ENCODE data around the gene KRT27. TPM values are rescaled to one million over a fixed set of nuclear protein-coding genes. Genes with fewer than 3 reads are reported as not detected.
A peak's percentile ranks its signal among the peaks of the same experiment; 100 is the strongest.

The KRT27 gene
- total RNA-seq, 1 experiment from 2014 or later, result not detected

- no peak for DNase-seq (ENCODE audit: low read depth)
Measured at GRCh38 chr17:40809721-40810421, 27.5 kb upstream of the KRT27 start.

DNA sequence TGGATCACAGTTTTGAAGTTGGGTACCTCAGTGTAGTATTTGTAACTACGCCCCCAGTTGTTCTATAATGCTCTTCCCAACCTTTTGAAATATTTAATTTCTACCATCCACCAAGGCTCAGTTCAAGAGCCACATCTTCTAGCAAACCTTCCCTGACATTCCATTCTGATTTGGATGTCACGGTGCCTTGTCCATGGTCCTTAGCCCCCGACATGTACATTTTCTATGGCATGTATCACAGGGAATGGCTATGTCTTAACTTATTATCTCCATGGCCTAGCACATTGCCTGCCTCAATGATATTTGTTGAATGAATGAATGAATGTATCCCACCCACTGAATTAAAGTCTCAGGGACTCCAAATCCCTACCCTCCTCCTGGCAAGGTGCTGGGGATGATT is 23.8 kb upstream of the KRT27 start:
- DNase-seq (ENCODE audit: low read depth), result no peak

- DNase-seq (ENCODE audit: low read depth), result peak; percentile 58
Measured at GRCh38 chr17:40803617-40804082, 21.3 kb upstream of the KRT27 start.

GRCh38 chr17:40801157-40801556 is 18.8 kb upstream of the KRT27 start:
- no peak for DNase-seq (ENCODE audit: low read depth)

- DNase-seq (ENCODE audit: low read depth), result no peak
Measured at GRCh38 chr17:40800381-40800780, 18.0 kb upstream of the KRT27 start.

DNA sequence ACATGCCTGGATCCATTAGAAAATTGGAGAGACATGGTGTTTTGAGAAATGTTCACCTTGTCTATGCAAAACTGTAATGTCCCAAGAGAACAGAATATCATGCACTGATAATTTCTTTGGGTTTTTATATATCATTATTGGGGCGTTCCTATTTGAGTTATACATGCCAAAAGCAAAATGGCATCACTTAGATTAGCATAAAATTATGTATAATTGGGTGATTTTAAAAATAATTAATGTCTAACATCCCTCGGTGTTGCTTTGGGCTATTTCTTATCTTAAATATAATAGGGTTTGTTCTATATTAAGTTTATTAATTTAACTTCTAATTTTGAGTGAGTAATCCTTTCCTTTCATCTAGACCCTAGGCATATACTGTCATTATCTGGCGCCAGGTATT is 17.5 kb upstream of the KRT27 start, which contains the start of gene KRT28:
TSS of gene KRT28 (minus strand) at position 101 of the 400 bp plus-strand sequence. CDS start at position 35, 66 bp downstream.
- no peak for DNase-seq (ENCODE audit: low read depth)

DNA sequence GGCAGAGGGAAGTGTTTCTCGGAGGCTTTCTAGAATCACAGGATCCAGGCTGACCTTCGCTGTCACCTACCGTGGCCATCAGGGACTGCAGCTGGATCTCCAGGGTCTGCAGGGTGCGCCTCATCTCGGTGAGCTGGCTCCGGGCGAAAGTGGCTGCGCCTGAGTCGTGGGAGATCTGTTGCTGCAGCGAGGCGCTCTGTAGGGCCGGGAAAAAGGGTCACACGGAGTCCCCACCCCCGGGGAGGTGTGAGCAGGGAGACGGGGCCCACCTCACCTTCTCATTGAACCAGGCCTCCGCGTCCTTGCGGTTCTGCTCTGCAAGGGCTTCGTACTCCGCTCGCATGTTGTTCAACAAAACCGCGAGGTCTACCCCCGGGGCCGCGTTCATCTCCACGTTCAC is 14.5 kb upstream of the KRT27 start:
- no peak for DNase-seq (ENCODE audit: low read depth)

GRCh38 chr17:40795019-40795667 is 12.8 kb upstream of the KRT27 start:
- no peak for DNase-seq (ENCODE audit: low read depth)

DNA sequence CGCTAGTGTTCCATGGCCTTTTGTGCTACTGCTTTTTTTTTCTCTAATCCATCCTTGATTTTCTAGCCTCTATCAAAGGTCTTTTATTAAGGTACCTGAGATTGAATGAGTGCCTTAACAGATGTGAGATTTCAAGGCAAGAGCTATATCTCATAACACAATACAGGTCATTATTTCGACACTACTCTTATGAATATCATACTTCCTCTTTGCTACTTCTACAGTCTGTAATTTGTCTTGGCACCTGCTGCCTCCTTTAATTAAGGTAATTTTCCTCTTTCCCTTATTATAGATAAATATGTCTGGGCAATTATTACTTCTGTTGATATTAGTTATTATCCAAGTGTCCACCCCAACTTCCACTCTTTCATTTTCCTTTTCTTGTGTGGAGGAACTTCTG is 12.1 kb upstream of the KRT27 start:
- DNase-seq (ENCODE audit: low read depth), result no peak

- DNase-seq (ENCODE audit: low read depth), result no peak
Measured at GRCh38 chr17:40793832-40794231, 11.5 kb upstream of the KRT27 start.

- peak; percentile 49 for DNase-seq (ENCODE audit: low read depth)
Measured at GRCh38 chr17:40791787-40792436, 9.6 kb upstream of the KRT27 start.

- no peak for DNase-seq (ENCODE audit: low read depth)
Measured at GRCh38 chr17:40791111-40791510, 8.8 kb upstream of the KRT27 start.

- DNase-seq (ENCODE audit: low read depth), result no peak
Measured at GRCh38 chr17:40779181-40779909, 3.0 kb downstream of the KRT27 start.

DNA sequence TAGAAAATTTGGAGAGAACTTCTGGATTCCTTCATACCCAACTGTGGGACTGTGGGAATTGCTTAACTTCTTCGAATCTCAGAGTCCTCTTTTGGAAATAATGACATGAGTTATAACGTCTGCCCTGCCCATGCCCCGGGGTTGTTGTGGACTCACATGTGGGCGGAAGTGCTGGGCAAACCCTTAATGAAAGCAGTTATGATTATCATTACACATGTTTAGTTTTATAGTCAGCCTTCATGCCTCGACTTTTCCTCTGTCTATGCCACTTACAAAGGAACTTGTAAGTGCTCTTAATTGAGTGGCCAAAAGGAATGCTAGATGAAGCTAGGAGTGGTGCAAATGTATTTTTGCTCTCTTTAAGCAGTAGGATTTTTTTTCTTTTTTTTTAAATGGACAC is 3.9 kb downstream of the KRT27 start:
- DNase-seq (ENCODE audit: low read depth), result peak; percentile 29

GRCh38 chr17:40777971-40778370 is 4.4 kb downstream of the KRT27 start:
- peak; percentile 26 for DNase-seq (ENCODE audit: low read depth)

GRCh38 chr17:40777459-40777858 is 4.9 kb downstream of the KRT27 start:
- peak; percentile 1 for DNase-seq (ENCODE audit: low read depth)

GRCh38 chr17:40775945-40776344 is 6.4 kb downstream of the KRT27 start:
- no peak for DNase-seq (ENCODE audit: low read depth)

GRCh38 chr17:40772101-40772500 is 10.2 kb downstream of the KRT27 start, which contains the start of gene KRT26:
Gene KRT26, minus strand, starts transcription at chr17:40772201. Its CDS starts 88 bp downstream, at chr17:40772113.
- DNase-seq (ENCODE audit: low read depth), result no peak

- DNase-seq (ENCODE audit: low read depth), result no peak
Measured at GRCh38 chr17:40765657-40766056, 16.7 kb downstream of the KRT27 start.

GRCh38 chr17:40763752-40764151 is 18.6 kb downstream of the KRT27 start:
- DNase-seq (ENCODE audit: low read depth), result no peak

GRCh38 chr17:40760105-40761016 is 22.0 kb downstream of the KRT27 start:
- DNase-seq (ENCODE audit: low read depth), result no peak

All from RPMI7951 (cell line).